ENCODE results near the gene RAB40B. TPM values are rescaled to one million over a fixed set of nuclear protein-coding genes. Genes with fewer than 3 reads are reported as not detected.
A peak's percentile ranks its signal among the peaks of the same experiment; 100 is the strongest.

Gene RAB40B
- total and polyA plus RNA-seq, 11 donors = 10.9 to 37.7 (median 21.9) TPM

- 76 to 85% (median 82%) methylated on average over 24 to 26 of the region's 26 CpGs for WGBS, 4 donors
- H3K27ac ChIP-seq = no peak overlapping the region
- H3K9me3 ChIP-seq = no peaks in the 10 kb centered on the region
- ATAC-seq = no peak
- H3K4me3 ChIP-seq = no peak overlapping the region
- DNase-seq = peak in 1 of 5 donors; percentile 19
- no peaks in the 10 kb centered on the region for H3K36me3 ChIP-seq
- intact Hi-C loops (cut with DNase I) = no loop called here
- H3K4me1 ChIP-seq = peaks cover 0 to 9% (median 5%) of the 10 kb centered on the region in 12 donors
- TF ChIP-seq CTCF (IDR thresholded peaks at IDR 0.05) = no peak
- TF ChIP-seq POLR2A (IDR thresholded peaks at IDR 0.05) = no peak
- no peaks in the 10 kb centered on the region for H3K27me3 ChIP-seq
Measured at GRCh38 chr17:82703036-82703745, 4.7 kb upstream of the RAB40B start.

DNA sequence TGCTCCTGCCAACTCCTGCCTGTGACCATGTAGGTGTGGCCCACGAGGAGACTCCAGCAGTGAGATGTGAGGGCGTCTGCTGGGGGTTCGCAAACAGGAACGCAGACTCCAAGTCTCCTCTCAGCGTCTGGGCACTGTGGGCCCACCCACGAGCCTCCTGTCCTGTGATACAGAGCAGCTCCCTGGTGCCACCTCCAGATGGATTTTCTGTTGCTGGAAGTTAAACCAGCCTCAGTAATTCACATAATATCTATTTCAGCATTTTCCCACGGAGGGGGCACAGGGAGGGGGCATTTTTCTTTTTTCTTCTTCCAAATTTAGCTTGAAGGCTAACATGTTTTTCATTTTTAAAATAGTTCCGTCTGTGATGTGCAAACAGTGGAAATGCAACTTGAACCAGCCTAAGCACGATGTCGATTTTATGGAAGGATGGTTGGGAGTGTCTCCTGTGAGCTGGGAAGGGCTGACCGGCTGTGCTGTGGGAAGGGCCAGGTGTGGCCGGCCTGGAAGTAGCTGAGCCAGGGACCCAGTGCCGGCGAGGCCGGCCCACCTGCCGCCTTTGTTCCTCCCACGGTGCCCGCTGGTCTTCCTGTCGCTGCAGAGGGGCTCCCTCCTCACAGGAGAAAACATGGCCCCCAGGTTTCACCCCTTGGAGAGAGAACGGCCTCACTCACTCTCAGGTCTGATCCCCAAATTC lies 3.9 kb upstream of the RAB40B start:
- TF ChIP-seq CTCF (IDR thresholded peaks at IDR 0.05) (no peak), POLR2A (IDR thresholded peaks at IDR 0.05) (no peak)
- Histone ChIP-seq H3K9me3 (no peaks in the 10 kb centered on the region), H3K4me3 (no peak overlapping the region), H3K27me3 (peaks cover 0 to 2% (median 0%) of the 10 kb centered on the region in 9 donors), H3K36me3 (no peaks in the 10 kb centered on the region), H3K4me1 (peaks cover 0 to 15% (median 9%) of the 10 kb centered on the region in 12 donors), H3K27ac (no peak overlapping the region)
- intact Hi-C loops (cut with DNase I) = no loop called here
- ATAC-seq (no peak), DNase-seq (peak in 1 of 5 donors; percentile 13)
- 67 to 75% (median 69%) methylated on average over 20 of the region's 20 CpGs for WGBS, 4 donors

- H3K27ac ChIP-seq = no peak overlapping the region
Measured at GRCh38 chr17:82699551-82699950, 1.1 kb upstream of the RAB40B start.

More at GRCh38 chr17:82699551-82699950, 1.1 kb upstream of the RAB40B start:
- Histone ChIP-seq H3K27me3 (peaks cover 0 to 6% (median 0%) of the 10 kb centered on the region in 9 donors), H3K36me3 (no peaks in the 10 kb centered on the region), H3K4me3 (peak overlapping the region in 9 of 12 donors; percentile 65 to 98 (median 75)), H3K4me1 (peaks cover 0 to 22% (median 15%) of the 10 kb centered on the region in 12 donors), H3K9me3 (peaks cover 0 to 8% (median 3%) of the 10 kb centered on the region in 12 donors)
- intact Hi-C loops (cut with DNase I) = loop anchor here in 3 of 10 donors (2.0 to 5.0 kb wide), 3 partner anchors 17 to 51 kb away; partner anchors contain the start of genes FN3KRP (in 1 of the 3) and WDR45B (in 1 of the 3)
- 83 to 88% (median 86%) methylated on average over 12 to 13 of the region's 13 CpGs for WGBS, 4 donors
- peak in 1 of 5 donors; percentile 18 for DNase-seq
- TF ChIP-seq CTCF (IDR thresholded peaks at IDR 0.05) = no peak
- no peak for ATAC-seq

Data from heart left ventricle (tissue), 16 donors.